Measurements from ENCODE around the gene SOX11. TPM values are rescaled to one million over a fixed set of nuclear protein-coding genes. Genes with fewer than 3 reads are reported as not detected.

Gene SOX11
- total RNA-seq, 1 experiment from 2014 or later = 24.8 TPM

- peaks cover 48% of the 10 kb centered on the region for H3K4me1 Mint-ChIP-seq
- H3K36me3 Mint-ChIP-seq = peaks cover 38% of the 10 kb centered on the region
- no peak overlapping the region for H3K4me3 Mint-ChIP-seq
- peaks cover 11% of the 10 kb centered on the region; the same call in 1 of the 2 replicates for H3K9me3 Mint-ChIP-seq
- ATAC-seq = no peak
- ChIA-PET POLR2A (no interaction called here), CTCF (no interaction called here)
- no peak overlapping the region for H3K27ac Mint-ChIP-seq
- no peak for TF ChIP-seq SMAD3 (CRISPR knock-in tag; IDR thresholded peaks at IDR 0.05; ENCODE audit: borderline replicate concordance)
- TF ChIP-seq TCF7 (CRISPR knock-in tag; IDR thresholded peaks at IDR 0.05; ENCODE audit: low read depth) = no peak
- TF ChIP-seq, protein P1, sequence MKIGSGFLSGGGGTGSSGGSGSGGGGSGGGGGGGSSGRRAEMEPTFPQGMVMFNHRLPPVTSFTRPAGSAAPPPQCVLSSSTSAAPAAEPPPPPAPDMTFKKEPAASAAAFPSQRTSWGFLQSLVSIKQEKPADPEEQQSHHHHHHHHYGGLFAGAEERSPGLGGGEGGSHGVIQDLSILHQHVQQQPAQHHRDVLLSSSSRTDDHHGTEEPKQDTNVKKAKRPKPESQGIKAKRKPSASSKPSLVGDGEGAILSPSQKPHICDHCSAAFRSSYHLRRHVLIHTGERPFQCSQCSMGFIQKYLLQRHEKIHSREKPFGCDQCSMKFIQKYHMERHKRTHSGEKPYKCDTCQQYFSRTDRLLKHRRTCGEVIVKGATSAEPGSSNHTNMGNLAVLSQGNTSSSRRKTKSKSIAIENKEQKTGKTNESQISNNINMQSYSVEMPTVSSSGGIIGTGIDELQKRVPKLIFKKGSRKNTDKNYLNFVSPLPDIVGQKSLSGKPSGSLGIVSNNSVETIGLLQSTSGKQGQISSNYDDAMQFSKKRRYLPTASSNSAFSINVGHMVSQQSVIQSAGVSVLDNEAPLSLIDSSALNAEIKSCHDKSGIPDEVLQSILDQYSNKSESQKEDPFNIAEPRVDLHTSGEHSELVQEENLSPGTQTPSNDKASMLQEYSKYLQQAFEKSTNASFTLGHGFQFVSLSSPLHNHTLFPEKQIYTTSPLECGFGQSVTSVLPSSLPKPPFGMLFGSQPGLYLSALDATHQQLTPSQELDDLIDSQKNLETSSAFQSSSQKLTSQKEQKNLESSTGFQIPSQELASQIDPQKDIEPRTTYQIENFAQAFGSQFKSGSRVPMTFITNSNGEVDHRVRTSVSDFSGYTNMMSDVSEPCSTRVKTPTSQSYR (CRISPR knock-in tag; IDR thresholded peaks at IDR 0.05) = no peak
- no peak for TF ChIP-seq NR1H2 (CRISPR knock-in tag; IDR thresholded peaks at IDR 0.05)
- TF ChIP-seq HMGA2 (CRISPR knock-in tag; IDR thresholded peaks at IDR 0.05) = no peak
- TF ChIP-seq ZBTB21 (CRISPR knock-in tag; IDR thresholded peaks at IDR 0.05; ENCODE audit: borderline replicate concordance) = no peak
- no peak for TF ChIP-seq FOXP4 (CRISPR knock-in tag; IDR thresholded peaks at IDR 0.05)
- DNase-seq (ENCODE audit: low spot score) = no peak
- no peaks in the 10 kb centered on the region; the same call in 1 of the 2 replicates for H3K27me3 Mint-ChIP-seq (ENCODE audit: low read depth)
Observed at GRCh38 chr2:5699963-5700362, 7.8 kb downstream of the SOX11 start.

- POLR2A ChIA-PET = no interaction called here
- Mint-ChIP-seq H3K36me3 (peaks cover 34% of the 10 kb centered on the region), H3K27me3 (ENCODE audit: low read depth) (no peaks in the 10 kb centered on the region; the same call in 1 of the 2 replicates), H3K4me3 (no peak overlapping the region; the same call in 1 of the 2 replicates), H3K27ac (no peak overlapping the region), H3K4me1 (peaks cover 48% of the 10 kb centered on the region), H3K9me3 (peaks cover 12% of the 10 kb centered on the region; the same call in 1 of the 2 replicates)
- DNase-seq (ENCODE audit: low spot score) (no peak), ATAC-seq (no peak)
- no peak for TF ChIP-seq ELF4 (CRISPR knock-in tag; IDR thresholded peaks at IDR 0.05; ENCODE audit: low read depth)
- CTCF ChIA-PET = interaction anchor here (1.1 kb wide), 1 partner anchor 26 kb away, joined by 4 read pairs; no protein-coding TSS in a partner anchor
Observed at GRCh38 chr2:5700551-5700950, 8.4 kb downstream of the SOX11 start.

- Mint-ChIP-seq H3K36me3 (peaks cover 31% of the 10 kb centered on the region), H3K27ac (no peak overlapping the region), H3K4me3 (no peak overlapping the region), H3K27me3 (ENCODE audit: low read depth) (no peaks in the 10 kb centered on the region; the same call in 1 of the 2 replicates), H3K9me3 (peaks cover 12% of the 10 kb centered on the region; the same call in 1 of the 2 replicates), H3K4me1 (peaks cover 48% of the 10 kb centered on the region)
- ChIA-PET POLR2A (no interaction called here), CTCF (interaction anchor here (1.1 kb wide), 1 partner anchor 25 kb away, joined by 4 read pairs; no protein-coding TSS in a partner anchor)
- ATAC-seq (no peak), DNase-seq (ENCODE audit: low spot score) (no peak)
- TF ChIP-seq SMAD4 (CRISPR knock-in tag; IDR thresholded peaks at IDR 0.05) = no peak
- TF ChIP-seq NFYB (CRISPR knock-in tag; conservative IDR thresholded peaks at IDR 0.05; ENCODE audit: low read depth) = no peak
- TF ChIP-seq FOXP4 (CRISPR knock-in tag; IDR thresholded peaks at IDR 0.05) = no peak
- no peak for TF ChIP-seq CTCF (IDR thresholded peaks at IDR 0.05)
- TF ChIP-seq IRF1 (CRISPR knock-in tag; IDR thresholded peaks at IDR 0.05) = no peak
Observed at GRCh38 chr2:5701266-5701665, 9.1 kb downstream of the SOX11 start.

Measured in WTC11 (cell line).